ENCODE data around the gene FCN2. TPM values are rescaled to one million over a fixed set of nuclear protein-coding genes. Genes with fewer than 3 reads are reported as not detected.

Gene FCN2
- total RNA-seq, 2 experiments from 2014 or later, result not detected

DNA sequence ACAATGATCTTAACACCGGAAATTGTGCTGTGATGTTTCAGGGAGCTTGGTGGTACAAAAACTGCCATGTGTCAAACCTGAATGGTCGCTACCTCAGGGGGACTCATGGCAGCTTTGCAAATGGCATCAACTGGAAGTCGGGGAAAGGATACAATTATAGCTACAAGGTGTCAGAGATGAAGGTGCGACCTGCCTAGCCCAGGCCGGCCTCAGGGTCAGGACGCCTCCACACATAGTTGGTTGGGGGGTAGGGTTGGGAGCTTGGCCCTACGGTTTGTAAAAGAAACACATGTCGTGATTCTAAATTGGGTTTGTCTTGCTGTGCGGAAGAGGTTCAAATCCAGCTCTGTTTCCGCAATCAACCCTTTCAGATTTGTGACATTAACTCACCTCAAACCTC, 6.6 kb downstream of the FCN2 start:
- Mint-ChIP-seq H3K27ac (no peak overlapping the region), H3K4me3 (no peak overlapping the region), H3K9me3 (no peaks in the 10 kb centered on the region), H3K27me3 (no peaks in the 10 kb centered on the region), H3K36me3 (no peaks in the 10 kb centered on the region), H3K4me1 (no peaks in the 10 kb centered on the region)
- DNase-seq, result no peak

DNA sequence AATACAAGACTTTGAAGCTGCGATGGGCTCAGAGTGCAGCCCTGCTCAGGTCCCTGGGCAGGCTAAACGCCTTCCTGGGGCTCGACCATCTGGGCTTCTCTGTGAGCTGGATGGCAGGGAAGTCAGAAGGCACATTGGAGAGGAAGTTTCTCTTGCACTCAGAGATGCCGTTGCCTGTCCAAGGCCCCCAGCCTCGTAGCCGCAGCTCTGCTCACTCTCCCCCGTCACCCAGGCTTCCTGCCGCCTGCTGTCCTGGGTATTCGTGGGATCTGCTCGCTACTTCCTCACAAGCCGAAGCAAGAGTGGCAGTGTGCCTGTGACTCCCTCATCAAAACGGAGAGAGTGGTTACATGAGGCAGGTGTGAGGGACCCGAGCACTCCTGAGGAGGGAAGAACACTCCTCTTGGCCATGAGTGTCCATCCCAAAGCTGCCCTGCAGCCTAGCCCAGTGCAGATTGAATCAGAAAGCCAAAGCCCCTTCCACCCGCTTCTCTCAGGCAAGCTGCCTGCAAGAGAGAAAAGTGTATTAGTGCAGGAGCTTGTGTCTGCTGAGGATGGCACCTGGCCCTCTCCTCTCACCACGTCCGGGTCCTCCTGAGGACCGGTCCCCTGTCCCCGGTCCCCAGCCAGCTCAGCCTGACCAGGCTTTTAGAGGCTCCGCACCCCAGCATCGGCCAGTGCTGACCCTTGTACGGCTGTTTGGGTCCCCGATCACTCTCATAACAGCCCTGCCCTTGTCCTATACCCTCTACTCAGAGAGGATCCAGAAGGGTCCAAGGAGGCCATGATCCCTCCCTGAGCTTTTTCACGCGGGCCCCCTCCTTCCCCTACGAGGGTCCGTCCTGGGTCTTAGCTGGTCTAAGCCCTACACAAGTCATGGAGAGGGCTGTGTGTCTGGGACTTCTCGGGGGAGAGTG, 7.3 kb downstream of the FCN2 start:
- H3K4me3 Mint-ChIP-seq, result no peak overlapping the region

DNA sequence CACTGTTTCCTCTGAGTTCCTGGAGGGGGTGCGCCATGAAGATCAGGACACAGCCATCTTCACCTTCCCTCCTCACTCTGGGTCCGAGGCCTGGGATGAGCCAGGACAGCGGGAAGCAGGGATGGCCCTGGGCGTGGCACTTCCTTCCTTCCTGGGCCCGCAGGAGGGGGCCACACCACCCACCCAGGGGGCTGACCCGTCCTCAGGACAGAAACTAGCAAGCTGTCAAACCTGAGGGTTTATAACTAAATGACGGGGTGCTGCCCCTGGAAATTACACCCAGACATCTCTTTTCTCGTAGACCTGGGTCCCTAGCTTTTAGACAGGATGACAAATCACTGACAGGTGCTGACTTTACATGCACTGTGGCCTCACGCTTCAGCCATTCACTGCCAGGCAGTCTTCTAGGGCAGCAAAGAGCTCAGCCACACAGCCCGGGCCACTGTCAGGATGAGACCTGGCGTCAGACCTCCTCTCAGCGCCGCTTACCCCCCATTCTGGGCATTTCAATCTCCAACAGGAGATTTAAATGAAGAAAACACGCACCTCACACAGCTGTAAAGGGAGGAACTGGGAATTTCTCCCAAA, 8.1 kb downstream of the FCN2 start:
- no peaks in the 10 kb centered on the region for H3K9me3 Mint-ChIP-seq
- H3K4me3 Mint-ChIP-seq, result no peak overlapping the region
- DNase-seq, result no peak
- no peaks in the 10 kb centered on the region for H3K36me3 Mint-ChIP-seq
- no peak overlapping the region for H3K27ac Mint-ChIP-seq
- peaks cover 4% of the 10 kb centered on the region for H3K27me3 Mint-ChIP-seq
- no peaks in the 10 kb centered on the region for H3K4me1 Mint-ChIP-seq

More for the DNA sequence above, 7.3 kb downstream of the FCN2 start:
- no peak overlapping the region for H3K27ac Mint-ChIP-seq
- H3K27me3 Mint-ChIP-seq, result peaks cover 4% of the 10 kb centered on the region
- no peaks in the 10 kb centered on the region for H3K36me3 Mint-ChIP-seq
- no peak for DNase-seq
- H3K4me1 Mint-ChIP-seq, result no peaks in the 10 kb centered on the region
- no peaks in the 10 kb centered on the region for H3K9me3 Mint-ChIP-seq

DNA sequence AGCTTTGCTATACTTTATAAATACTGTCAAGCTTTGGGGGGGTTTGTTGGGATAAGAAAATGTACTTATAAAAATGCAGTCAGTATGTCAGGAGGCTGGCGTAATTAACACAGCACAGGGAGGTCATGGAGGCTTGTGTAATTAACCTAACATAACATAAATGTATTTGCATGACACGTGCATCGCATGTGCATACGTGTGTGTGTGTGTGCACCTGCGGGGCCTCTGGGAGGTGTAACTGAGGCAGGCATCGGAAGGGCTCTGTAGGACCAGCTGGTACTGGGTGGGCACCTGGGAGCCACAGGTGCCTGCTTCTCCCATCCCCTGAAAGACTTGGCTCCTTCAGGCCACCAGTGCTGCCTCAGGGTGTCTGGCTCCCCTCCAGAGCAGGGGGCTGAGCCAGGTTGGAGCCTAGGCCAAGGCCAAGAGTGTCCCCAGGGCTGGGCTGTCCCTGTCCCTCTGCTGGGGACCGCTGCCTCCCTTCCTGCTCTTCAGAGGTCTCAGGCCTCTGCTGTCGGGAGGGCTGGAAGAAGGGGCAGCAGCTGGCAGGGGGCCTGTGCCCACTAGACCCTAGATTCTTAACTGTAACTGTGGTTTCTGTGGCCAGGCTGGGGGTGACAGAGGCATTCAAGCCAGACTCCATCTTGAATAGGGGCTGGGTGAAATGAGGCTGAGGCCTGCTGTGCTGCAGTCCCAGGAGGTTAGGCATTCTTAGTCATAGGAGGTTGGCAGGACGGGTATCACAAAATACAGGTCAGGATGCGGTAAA, 9.0 kb downstream of the FCN2 start:
- Mint-ChIP-seq H3K36me3 (no peaks in the 10 kb centered on the region), H3K9me3 (no peaks in the 10 kb centered on the region), H3K27me3 (peaks cover 7% of the 10 kb centered on the region), H3K4me1 (no peaks in the 10 kb centered on the region), H3K4me3 (no peak overlapping the region), H3K27ac (no peak overlapping the region)
- DNase-seq, result no peak

DNA sequence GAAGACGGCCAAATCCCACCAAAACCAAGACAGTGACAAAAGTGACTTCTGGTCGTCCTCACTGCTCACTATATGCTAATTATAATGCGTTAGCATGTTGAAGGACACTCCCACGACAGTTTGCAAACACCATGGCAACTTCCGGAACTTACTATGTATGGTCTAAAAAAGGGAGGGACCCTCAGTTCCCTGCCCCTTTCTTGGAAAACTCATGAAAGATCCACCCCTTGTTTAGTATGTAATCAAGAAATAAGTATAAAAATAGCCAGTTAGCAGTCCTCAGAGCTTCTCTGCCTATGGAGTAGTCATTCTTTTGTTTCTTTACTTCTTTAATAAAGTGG, 9.5 kb downstream of the FCN2 start:
- Mint-ChIP-seq H3K4me1 (no peaks in the 10 kb centered on the region), H3K27me3 (peaks cover 7% of the 10 kb centered on the region), H3K36me3 (no peaks in the 10 kb centered on the region), H3K27ac (no peak overlapping the region), H3K9me3 (no peaks in the 10 kb centered on the region), H3K4me3 (no peak overlapping the region)
- no peak for DNase-seq

DNA sequence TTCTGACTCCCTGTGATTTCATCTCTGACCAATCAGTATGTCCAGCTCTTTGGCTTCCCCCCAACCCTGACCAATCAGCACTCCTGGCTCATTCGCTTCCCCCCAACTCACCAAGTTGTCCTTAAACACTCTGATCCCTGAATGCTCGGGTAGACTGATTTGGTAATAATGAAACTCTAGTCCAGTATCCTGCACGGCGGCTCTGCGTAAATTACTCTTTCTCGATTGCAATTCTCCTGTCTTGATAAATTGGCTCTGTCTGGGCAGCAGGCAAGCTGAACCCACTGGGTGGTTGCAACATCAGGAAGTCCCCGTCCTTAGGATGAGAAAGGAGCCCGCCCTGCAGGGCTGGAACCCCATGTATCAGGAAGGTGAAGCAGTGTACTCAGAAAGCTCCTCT, 10.4 kb downstream of the FCN2 start:
- Mint-ChIP-seq H3K4me1 (no peaks in the 10 kb centered on the region), H3K27me3 (peaks cover 7% of the 10 kb centered on the region), H3K9me3 (no peaks in the 10 kb centered on the region), H3K36me3 (no peaks in the 10 kb centered on the region), H3K27ac (no peak overlapping the region), H3K4me3 (no peak overlapping the region)
- DNase-seq, result no peak

DNA sequence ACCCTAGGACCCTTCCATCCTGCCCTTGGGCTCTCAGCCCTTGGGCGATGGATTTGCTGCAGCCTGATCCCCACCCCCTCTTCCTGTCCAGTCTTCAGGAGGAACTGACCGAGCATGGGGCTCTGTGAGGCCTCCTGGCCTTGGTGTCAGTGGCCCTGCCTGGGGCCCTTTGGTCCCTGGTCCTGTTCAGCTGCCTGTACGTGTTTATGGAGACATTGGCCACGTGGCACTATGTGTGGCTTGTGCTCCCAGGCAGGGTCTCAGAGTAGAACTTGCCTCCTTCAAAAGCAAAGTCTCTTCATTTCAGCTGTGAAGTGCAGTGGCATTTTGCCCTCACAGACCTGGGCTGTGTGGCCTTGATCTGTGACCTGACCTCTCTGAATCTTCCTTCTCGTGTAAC, 11.1 kb downstream of the FCN2 start:
- no peak overlapping the region for H3K4me3 Mint-ChIP-seq
- H3K36me3 Mint-ChIP-seq, result no peaks in the 10 kb centered on the region
- no peak overlapping the region for H3K27ac Mint-ChIP-seq
- no peak for DNase-seq
- no peaks in the 10 kb centered on the region for H3K9me3 Mint-ChIP-seq
- peaks cover 7% of the 10 kb centered on the region for H3K27me3 Mint-ChIP-seq
- H3K4me1 Mint-ChIP-seq, result no peaks in the 10 kb centered on the region

DNA sequence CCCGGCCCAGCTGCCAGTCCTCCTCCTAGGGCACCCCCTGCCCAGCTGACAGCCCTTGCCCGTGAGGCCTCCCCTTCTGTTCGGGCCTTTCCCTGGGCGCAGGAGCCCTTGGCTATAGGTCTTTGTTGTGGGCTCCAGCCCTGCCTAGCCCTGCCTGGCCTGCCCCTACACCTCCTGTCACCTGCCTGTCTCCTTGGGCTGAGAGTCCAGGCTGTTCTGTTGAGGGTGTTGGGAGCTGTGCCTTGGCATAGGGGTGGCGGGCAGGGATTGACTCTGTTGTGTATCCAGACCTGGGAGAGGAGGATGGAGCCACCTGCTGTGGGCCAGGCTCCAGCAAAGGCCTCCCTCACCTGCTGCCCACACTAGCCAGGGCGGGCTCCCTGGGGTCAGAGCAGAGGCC, 11.6 kb downstream of the FCN2 start:
- Mint-ChIP-seq H3K27ac (no peak overlapping the region), H3K27me3 (peaks cover 7% of the 10 kb centered on the region), H3K36me3 (no peaks in the 10 kb centered on the region), H3K4me1 (no peaks in the 10 kb centered on the region), H3K4me3 (no peak overlapping the region), H3K9me3 (no peaks in the 10 kb centered on the region)
- DNase-seq, result no peak

DNA sequence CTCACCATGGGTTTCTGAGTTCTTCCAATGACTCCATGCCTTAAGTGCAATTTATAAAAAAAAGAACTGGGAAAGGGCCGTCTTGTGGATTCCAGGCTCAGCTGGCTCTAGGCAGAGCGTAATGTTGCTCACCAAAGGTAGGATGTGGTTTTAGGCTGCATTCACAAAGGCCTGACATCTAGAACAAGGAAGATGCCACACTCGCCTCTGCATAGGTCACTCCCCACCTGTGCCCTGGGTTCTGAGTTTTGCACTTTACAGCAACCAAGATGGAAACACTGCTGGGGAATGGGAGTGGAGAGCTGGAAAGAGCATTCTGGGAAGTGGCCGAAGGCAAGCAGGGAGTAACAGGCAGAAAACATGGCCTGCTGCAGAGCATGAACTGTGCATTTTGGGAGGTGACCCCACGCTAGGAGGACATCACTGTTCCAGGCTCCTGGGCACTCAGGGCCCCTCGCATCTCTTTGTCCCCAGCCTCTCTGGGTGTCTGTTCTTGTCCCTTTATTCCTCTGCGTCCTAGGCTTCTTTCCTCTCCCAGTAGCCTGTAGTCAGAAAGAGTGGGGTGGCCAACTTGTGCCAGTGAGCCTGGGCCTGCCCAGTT, 12.3 kb downstream of the FCN2 start:
- Mint-ChIP-seq H3K4me3 (no peak overlapping the region), H3K9me3 (no peaks in the 10 kb centered on the region), H3K4me1 (no peaks in the 10 kb centered on the region), H3K27ac (no peak overlapping the region), H3K36me3 (no peaks in the 10 kb centered on the region), H3K27me3 (peaks cover 7% of the 10 kb centered on the region)
- DNase-seq, result no peak

DNA sequence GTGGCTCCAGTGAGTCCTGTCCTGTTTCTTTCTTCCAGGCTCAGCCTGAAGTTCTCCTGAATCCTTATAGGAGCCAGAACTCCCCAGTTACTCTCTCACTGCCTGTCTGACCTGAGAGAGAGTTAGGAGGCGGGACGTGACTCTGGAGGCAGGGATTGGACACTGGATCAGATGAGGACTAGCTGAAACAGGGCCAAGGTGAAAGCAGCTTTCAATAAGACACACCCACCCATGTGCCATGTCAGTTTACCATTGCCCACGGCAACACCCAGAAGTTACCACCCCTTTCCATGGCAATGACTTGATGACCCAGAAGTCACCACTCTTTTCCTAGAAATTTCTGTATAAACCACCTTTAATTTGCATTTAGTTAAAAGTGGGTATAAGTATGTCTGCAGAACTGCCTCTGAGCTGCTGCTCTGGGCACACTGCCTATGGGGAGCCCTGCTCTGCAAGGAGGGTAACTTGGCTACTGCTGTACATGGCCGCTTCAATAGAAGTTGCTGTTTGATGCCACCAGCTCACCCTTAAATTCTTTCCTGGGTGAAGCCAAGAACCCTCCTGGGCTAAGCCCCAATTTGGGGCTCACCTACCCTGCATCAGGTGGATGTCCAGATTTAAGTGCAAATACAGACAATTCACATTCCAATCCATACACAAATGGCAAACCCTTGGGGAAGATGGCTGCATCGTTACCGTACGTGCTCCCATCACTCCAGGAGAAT, 13.7 kb downstream of the FCN2 start:
- H3K27me3 Mint-ChIP-seq, result peaks cover 10% of the 10 kb centered on the region
- no peak overlapping the region for H3K4me3 Mint-ChIP-seq
- no peak overlapping the region for H3K27ac Mint-ChIP-seq
- H3K9me3 Mint-ChIP-seq, result peaks cover 8% of the 10 kb centered on the region
- H3K4me1 Mint-ChIP-seq, result no peaks in the 10 kb centered on the region
- no peak for DNase-seq
- peaks cover 5% of the 10 kb centered on the region for H3K36me3 Mint-ChIP-seq

DNA sequence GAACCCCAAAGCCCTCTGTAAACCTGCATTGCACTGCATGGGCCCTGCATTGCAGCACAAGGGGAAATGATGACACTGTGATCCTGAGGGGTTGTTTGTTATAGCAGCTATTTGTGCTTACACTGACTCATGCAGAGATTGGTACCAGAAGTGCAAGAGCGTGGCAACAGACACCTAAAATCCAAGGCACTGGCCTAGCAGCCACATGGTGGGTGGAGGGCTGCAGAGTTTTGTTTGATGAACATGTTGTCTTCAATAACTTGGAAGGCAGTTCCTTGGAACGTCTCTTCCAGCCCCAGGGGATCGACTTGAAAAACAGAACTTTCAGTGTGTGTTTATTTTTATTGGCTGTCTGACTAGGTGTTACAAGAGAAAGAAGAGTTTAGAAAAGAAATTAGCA, 14.5 kb downstream of the FCN2 start:
- H3K27me3 Mint-ChIP-seq, result peaks cover 12% of the 10 kb centered on the region
- H3K4me1 Mint-ChIP-seq, result no peaks in the 10 kb centered on the region
- no peak for DNase-seq
- peaks cover 10% of the 10 kb centered on the region for H3K9me3 Mint-ChIP-seq
- no peak overlapping the region for H3K27ac Mint-ChIP-seq
- H3K4me3 Mint-ChIP-seq, result no peak overlapping the region
- peaks cover 5% of the 10 kb centered on the region for H3K36me3 Mint-ChIP-seq

DNA sequence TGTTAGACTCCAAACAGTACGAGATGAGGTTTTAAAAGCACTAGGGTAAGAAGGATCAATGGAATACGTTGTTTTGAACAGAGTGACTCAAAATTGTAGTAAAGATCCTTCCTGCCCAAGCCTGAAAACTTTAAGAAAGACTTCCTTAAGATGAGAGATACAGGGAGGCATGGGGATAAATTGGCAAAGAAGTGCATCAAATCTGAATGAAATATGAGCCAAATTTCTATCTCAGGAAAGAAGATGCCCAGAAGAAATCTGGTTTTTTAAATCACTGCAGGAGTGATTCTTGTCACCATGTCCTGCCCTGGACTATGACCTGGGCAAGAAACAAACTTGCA, 14.9 kb downstream of the FCN2 start:
- H3K36me3 Mint-ChIP-seq, result peaks cover 5% of the 10 kb centered on the region
- H3K4me3 Mint-ChIP-seq, result no peak overlapping the region
- peaks cover 10% of the 10 kb centered on the region for H3K9me3 Mint-ChIP-seq
- peaks cover 12% of the 10 kb centered on the region for H3K27me3 Mint-ChIP-seq
- no peaks in the 10 kb centered on the region for H3K4me1 Mint-ChIP-seq
- H3K27ac Mint-ChIP-seq, result no peak overlapping the region
- DNase-seq, result no peak

DNA sequence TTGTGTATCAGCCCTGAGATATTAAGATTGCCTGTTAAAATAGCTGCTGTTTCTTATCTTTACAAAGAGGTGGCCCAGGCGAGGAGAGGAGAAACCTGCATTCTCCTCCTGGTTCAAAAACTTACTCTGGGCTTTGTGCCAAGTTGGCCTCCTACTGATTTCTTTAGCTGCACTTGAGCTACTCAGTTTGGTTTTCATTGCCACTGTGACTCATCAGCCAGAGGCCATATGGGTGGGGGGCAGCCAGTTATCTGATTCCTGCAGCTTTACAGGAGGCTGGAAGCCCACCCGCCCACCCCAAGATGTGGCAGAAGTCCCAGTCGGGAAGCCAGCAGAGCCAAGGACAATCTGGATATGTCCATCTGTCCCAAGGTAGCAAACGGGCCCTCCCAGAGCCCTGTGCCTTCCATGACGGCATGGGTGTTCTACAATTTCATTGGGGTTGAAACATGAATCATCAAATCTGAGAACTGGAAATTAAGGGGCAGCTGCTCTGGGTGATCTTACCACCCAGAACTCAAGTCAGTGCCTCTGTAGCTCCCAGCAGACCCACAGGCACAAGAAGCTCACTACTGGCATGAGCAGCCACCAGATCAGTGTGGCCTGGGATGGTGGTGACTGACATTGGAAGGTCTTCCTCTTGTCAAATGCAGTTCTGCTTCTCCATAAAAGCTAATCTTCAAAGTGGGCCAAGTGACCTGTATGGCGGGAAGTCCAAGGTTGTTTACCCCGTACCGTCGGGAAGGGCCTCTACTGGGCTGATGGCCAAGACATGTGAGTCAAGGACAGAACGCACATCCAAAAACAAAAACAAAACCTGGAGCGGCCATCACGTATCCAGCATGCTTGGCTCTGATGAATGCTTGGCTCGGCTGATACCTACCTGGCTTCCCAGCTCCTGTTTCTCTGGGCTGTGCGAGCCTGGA, 15.6 kb downstream of the FCN2 start:
- peaks cover 12% of the 10 kb centered on the region for H3K27me3 Mint-ChIP-seq
- DNase-seq, result no peak
- H3K27ac Mint-ChIP-seq, result no peak overlapping the region
- H3K9me3 Mint-ChIP-seq, result peaks cover 10% of the 10 kb centered on the region
- H3K36me3 Mint-ChIP-seq, result peaks cover 5% of the 10 kb centered on the region
- no peak overlapping the region for H3K4me3 Mint-ChIP-seq
- no peaks in the 10 kb centered on the region for H3K4me1 Mint-ChIP-seq

Measured in activated naive CD8-positive, alpha-beta T cell treated with anti-CD3 and anti-CD28 coated beads for 36 hours (primary cell).